ENCODE data around the gene GSK3A. TPM values are rescaled to one million over a fixed set of nuclear protein-coding genes. Genes with fewer than 3 reads are reported as not detected.

Gene GSK3A
- total and polyA plus RNA-seq, 2 donors (not counting 1 experiment from before 2014, with no cell fraction given) = 38.5 to 42.0 TPM

GRCh38 chr19:42216653-42217519 lies 25.5 kb downstream of the GSK3A start:
- ChIA-PET CTCF (interaction anchor here (1.0 to 3.8 kb wide), 9 partner anchors 10 to 108 kb away, joined by 3 to 25 read pairs (median 4); no protein-coding TSS in a partner anchor), POLR2A (interaction anchor here (0.5 to 2.5 kb wide), 7 partner anchors 15 to 867 kb away, joined by 3 to 11 read pairs (median 4); partner anchors contain the start of gene POU2F2)
- TF ChIP-seq, protein P1, sequence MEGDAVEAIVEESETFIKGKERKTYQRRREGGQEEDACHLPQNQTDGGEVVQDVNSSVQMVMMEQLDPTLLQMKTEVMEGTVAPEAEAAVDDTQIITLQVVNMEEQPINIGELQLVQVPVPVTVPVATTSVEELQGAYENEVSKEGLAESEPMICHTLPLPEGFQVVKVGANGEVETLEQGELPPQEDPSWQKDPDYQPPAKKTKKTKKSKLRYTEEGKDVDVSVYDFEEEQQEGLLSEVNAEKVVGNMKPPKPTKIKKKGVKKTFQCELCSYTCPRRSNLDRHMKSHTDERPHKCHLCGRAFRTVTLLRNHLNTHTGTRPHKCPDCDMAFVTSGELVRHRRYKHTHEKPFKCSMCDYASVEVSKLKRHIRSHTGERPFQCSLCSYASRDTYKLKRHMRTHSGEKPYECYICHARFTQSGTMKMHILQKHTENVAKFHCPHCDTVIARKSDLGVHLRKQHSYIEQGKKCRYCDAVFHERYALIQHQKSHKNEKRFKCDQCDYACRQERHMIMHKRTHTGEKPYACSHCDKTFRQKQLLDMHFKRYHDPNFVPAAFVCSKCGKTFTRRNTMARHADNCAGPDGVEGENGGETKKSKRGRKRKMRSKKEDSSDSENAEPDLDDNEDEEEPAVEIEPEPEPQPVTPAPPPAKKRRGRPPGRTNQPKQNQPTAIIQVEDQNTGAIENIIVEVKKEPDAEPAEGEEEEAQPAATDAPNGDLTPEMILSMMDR (IDR thresholded peaks at IDR 0.05) = no peak
- TF ChIP-seq EZH2 (IDR thresholded peaks at IDR 0.05; ENCODE audit: borderline replicate concordance, insufficient read depth, low read depth, low read length, poor library complexity, severe bottlenecking) = no peak
- Mint-ChIP-seq H3K9me3 (ENCODE audit: insufficient read depth) (no peaks in the 10 kb centered on the region), H3K27me3 (no peaks in the 10 kb centered on the region), H3K27ac (peak overlapping the region; percentile 93), H3K4me3 (peak overlapping the region; percentile 85), H3K4me1 (peaks cover 72% of the 10 kb centered on the region)
- H3K4me2 ChIP-seq (replicated peaks; ENCODE audit: low read depth, low read length, poor library complexity, severe bottlenecking) = peak overlapping the region; percentile 97
- ATAC-seq (ENCODE audit: low read depth) (peak; percentile 0), DNase-seq (peak; percentile 47)
- H3K79me2 ChIP-seq (ENCODE audit: control insufficient read depth, insufficient read depth, low read length) = peaks cover 93% of the 10 kb centered on the region
- peak overlapping the region; percentile 51 to 99 (median 98) for H3K4me3 ChIP-seq (ENCODE audit: control extremely low read depth in 1 of 5, extremely low read depth in 1 of 5, insufficient read depth in 1 of 5, low read depth in 2 of 5, low read length in 4 of 5)
- intact Hi-C loops (cut with micrococcal nuclease) = loop anchor here (1.0 to 2.0 kb wide), 6 partner anchors 16 to 108 kb away; partner anchors contain the start of genes ERF and MEGF8
- peaks cover 49 to 61% of the 10 kb centered on the region in 2 donors for H3K4me1 ChIP-seq (ENCODE audit: control insufficient read depth in 2 of 2, insufficient read depth in 2 of 2, low read length in 2 of 2)
- peak overlapping the region; percentile 97 to 98 for H3K27ac ChIP-seq (ENCODE audit: low read length in 2 of 2)
- peaks cover 8 to 29% of the 10 kb centered on the region in 2 experiments for H3K36me3 ChIP-seq (replicated peaks in 1 of 2; ENCODE audit: control extremely low read depth in 1 of 2, control insufficient read depth in 1 of 2, extremely low read depth in 1 of 2, insufficient read depth in 2 of 2, low read length in 1 of 2)
- H3K27me3 ChIP-seq (replicated peaks in 1 of 4; ENCODE audit: control extremely low read depth in 1 of 4, control insufficient read depth in 3 of 4, insufficient read depth in 4 of 4, low read length in 3 of 4) = no peaks in the 10 kb centered on the region
- under 1% methylated on average over 78 of the region's 79 CpGs for WGBS (ENCODE audit: insufficient coverage)
- H2AFZ ChIP-seq (ENCODE audit: insufficient read depth, low read depth, low read length, poor library complexity, severe bottlenecking) = peak overlapping the region; percentile 65
- H3K9ac ChIP-seq (ENCODE audit: low read length) = peak overlapping the region; percentile 99
- H4K20me1 ChIP-seq (ENCODE audit: control insufficient read depth, insufficient read depth, low read length, poor library complexity, severe bottlenecking) = peaks cover 67% of the 10 kb centered on the region
- H3K9me3 ChIP-seq (ENCODE audit: control extremely low read depth in 1 of 3, control insufficient read depth in 2 of 3, insufficient read depth in 1 of 3, low read length in 2 of 3) = no peaks in the 10 kb centered on the region
